Kidney capillary endothelial cell (primary cell): ENCODE results near the gene SUV39H2.
"Not testable (repeated sequence)": the region's sequence is repeated elsewhere in the genome, so short reads cannot be mapped to it uniquely, and the experiment has no call there.

Experiments
- DNase-seq: peaks from one replicate; pipeline ENCODE4 v3.0.0-alpha.2; 2018; ENCODE audit warnings: low spot score

Gene SUV39H2

GRCh38 chr10:14938971-14939370 is 60.3 kb downstream of the SUV39H2 start:
- not testable (repeated sequence) for DNase-seq

- not testable (repeated sequence) for DNase-seq
Measured at GRCh38 chr10:14942147-14942949, 63.7 kb downstream of the SUV39H2 start.

- not testable (repeated sequence) for DNase-seq
Measured at GRCh38 chr10:14942950-14943338, 64.3 kb downstream of the SUV39H2 start.

DNA sequence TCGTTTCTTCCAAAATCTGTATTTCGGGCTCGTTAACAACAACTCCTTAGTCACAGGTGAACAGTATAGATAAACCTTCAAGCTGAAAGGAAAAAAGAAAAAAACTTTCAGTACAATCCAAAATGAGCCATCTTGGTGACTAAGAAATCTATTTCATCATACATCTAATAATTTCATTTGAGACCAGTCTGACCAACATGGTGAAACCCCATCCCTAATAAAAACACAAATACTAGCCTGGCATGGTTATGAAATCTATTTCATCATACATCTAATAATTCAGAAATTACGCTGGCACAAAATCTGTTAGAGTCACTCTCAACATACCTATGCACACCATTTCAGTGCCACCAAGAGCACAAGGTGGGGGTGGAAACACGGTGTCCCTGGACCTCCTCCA is 66.4 kb downstream of the SUV39H2 start:
- DNase-seq = no peak

DNA sequence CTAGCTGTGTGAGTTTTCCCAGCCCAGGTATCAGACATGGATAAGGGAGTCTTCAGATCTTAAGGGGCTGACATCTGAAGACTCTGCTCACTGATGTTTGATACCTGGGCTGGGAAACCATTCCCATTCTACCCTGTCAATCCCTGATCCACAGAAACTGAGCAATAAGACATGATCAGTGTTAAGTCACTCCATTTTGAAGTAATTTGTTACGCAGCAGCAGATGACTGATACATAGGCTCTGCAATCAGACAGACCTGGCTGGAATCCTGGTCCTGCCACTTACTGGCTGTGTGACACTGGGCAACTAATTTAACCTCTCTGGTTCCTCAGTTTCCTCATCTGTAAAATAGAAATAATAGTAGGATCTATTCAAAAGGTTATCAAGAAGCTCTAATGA is 68.6 kb downstream of the SUV39H2 start:
- no peak for DNase-seq

GRCh38 chr10:14949291-14949690 is 70.6 kb downstream of the SUV39H2 start:
- DNase-seq = no peak

DNA sequence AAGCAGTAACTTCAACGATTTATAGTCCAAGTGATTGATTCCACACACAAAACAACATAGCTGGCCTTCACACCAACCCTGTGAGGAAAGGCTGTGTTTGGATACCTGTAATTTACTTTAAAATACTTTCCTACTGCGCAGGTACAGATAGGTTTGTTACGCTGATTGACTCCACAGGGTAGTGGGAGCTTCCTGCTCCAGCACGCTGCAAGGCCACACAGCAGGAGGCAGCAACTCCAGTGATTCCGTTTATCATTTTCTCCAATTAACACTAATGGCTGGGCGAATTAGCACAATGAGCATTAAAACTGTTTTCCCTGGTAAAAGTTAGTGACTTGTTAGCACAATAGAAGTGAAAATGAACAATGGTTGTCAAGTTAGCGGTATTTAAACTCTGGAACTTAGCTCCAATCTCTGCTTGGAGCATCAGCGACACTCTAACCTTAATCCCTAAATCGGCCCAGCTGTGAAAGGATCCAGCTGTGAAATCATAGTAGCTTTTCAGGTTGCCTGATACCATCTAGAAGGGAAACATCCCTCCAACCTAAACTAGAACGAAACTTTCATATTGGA is 74.3 kb downstream of the SUV39H2 start:
- peak; percentile 20 for DNase-seq

GRCh38 chr10:14953424-14954000 is 74.8 kb downstream of the SUV39H2 start:
- peak; percentile 50 for DNase-seq
